HL-60 (cell line): ENCODE results near the gene CYP26B1.

Source experiments
- DNase-seq, 2 experiments: peaks; one replicate each; pipeline ENCODE4 v3.0.0-alpha.2; 2010 to 2020; ENCODE audit warnings: low read depth in 1 of 2, low spot score in 1 of 2
- H3K27ac ChIP-seq: fragments of 250-450 bp; sonication (Bioruptor Pico); replicated peaks from 2 replicates; pipeline ENCODE4 v1.5.1; 2020; ENCODE audit warnings: mild to moderate bottlenecking, moderate library complexity
- H3K27me3 ChIP-seq: fragments of 250-450 bp; sonication (Bioruptor Pico); 2 replicates; pipeline ENCODE4 v1.5.1; 2021; ENCODE audit warnings: mild to moderate bottlenecking, moderate library complexity; ENCODE audit not compliant: insufficient read depth, poor library complexity, severe bottlenecking
- H3K4me3 ChIP-seq: replicated peaks from 2 replicates; pipeline ENCODE4 v1.5.1; 2011; ENCODE audit warnings: mild to moderate bottlenecking, control low read depth, low read length; ENCODE audit not compliant: insufficient read depth
- GABPA ChIP-seq: IDR thresholded peaks from 2 replicates; pipeline ENCODE4 v1.6.1; 2012; ENCODE audit warnings: low read depth
- POLR2AphosphoS5 ChIP-seq: IDR thresholded peaks from 2 replicates; pipeline ENCODE4 v1.6.1; 2012; ENCODE audit warnings: low read depth
- SPI1 ChIP-seq: IDR thresholded peaks from 2 replicates; pipeline ENCODE4 v1.6.1; 2012; ENCODE audit warnings: low read depth, mild to moderate bottlenecking, borderline replicate concordance
- TF ChIP-seq, protein P1 (sequence below): IDR thresholded peaks from 2 replicates; pipeline ENCODE4 v1.6.1; 2012; ENCODE audit warnings: low read depth; ENCODE audit not compliant: insufficient replicate concordance
- TF ChIP-seq, protein P2 (sequence below): IDR thresholded peaks from one replicate; pipeline ENCODE4 v1.5.1; 2011; ENCODE audit warnings: low read length, control low read depth, inconsistent platforms; ENCODE audit not compliant: insufficient read depth

CYP26B1 gene

DNA sequence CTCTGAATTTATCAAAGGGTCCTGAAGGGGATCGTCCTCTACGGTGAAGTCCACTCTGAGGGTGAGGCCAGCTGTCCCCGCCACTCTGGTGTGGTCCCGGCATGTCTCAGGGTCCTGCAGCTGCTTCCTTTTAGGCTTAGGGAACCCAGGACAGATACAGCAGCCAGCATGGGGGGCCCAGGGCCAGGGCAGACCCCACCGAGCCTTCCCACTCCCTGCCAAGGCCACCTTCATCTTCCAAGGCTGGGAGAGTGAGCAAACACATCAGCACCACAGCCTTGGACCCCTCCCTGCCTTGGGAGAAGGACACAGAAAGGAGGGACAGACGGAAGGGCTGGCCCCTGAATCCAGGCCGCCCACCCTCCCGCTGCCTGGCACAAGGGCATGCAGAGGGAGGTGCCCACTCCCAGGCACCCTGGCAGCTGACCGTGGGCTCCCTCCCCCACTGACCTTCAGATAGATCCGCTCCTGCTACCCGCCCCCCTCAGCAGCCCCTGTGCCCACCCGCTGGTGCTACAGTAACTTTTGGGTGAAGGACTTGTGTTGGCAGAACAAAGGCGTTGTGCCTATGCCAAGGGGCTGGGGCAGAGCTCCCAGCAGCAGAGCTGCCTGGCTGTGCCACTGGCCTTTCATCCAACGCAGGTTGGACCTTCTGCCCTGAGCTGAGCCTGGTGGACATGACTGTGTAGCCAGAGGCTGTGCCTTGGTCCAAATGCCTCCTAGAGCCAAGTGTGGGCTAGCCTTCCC lies 7.6 kb downstream of the CYP26B1 start:
- DNase-seq = no peak
- H3K27me3 ChIP-seq = peaks cover 28% of the 10 kb centered on the region
- H3K27ac ChIP-seq = no peak overlapping the region
- H3K4me3 ChIP-seq = no peak overlapping the region
- no peak for TF ChIP-seq SPI1
- TF ChIP-seq, protein P1, sequence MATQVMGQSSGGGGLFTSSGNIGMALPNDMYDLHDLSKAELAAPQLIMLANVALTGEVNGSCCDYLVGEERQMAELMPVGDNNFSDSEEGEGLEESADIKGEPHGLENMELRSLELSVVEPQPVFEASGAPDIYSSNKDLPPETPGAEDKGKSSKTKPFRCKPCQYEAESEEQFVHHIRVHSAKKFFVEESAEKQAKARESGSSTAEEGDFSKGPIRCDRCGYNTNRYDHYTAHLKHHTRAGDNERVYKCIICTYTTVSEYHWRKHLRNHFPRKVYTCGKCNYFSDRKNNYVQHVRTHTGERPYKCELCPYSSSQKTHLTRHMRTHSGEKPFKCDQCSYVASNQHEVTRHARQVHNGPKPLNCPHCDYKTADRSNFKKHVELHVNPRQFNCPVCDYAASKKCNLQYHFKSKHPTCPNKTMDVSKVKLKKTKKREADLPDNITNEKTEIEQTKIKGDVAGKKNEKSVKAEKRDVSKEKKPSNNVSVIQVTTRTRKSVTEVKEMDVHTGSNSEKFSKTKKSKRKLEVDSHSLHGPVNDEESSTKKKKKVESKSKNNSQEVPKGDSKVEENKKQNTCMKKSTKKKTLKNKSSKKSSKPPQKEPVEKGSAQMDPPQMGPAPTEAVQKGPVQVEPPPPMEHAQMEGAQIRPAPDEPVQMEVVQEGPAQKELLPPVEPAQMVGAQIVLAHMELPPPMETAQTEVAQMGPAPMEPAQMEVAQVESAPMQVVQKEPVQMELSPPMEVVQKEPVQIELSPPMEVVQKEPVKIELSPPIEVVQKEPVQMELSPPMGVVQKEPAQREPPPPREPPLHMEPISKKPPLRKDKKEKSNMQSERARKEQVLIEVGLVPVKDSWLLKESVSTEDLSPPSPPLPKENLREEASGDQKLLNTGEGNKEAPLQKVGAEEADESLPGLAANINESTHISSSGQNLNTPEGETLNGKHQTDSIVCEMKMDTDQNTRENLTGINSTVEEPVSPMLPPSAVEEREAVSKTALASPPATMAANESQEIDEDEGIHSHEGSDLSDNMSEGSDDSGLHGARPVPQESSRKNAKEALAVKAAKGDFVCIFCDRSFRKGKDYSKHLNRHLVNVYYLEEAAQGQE = no peak
- TF ChIP-seq GABPA = no peak
- no peak for TF ChIP-seq POLR2AphosphoS5
- TF ChIP-seq, protein P2, sequence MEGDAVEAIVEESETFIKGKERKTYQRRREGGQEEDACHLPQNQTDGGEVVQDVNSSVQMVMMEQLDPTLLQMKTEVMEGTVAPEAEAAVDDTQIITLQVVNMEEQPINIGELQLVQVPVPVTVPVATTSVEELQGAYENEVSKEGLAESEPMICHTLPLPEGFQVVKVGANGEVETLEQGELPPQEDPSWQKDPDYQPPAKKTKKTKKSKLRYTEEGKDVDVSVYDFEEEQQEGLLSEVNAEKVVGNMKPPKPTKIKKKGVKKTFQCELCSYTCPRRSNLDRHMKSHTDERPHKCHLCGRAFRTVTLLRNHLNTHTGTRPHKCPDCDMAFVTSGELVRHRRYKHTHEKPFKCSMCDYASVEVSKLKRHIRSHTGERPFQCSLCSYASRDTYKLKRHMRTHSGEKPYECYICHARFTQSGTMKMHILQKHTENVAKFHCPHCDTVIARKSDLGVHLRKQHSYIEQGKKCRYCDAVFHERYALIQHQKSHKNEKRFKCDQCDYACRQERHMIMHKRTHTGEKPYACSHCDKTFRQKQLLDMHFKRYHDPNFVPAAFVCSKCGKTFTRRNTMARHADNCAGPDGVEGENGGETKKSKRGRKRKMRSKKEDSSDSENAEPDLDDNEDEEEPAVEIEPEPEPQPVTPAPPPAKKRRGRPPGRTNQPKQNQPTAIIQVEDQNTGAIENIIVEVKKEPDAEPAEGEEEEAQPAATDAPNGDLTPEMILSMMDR = no peak

DNA sequence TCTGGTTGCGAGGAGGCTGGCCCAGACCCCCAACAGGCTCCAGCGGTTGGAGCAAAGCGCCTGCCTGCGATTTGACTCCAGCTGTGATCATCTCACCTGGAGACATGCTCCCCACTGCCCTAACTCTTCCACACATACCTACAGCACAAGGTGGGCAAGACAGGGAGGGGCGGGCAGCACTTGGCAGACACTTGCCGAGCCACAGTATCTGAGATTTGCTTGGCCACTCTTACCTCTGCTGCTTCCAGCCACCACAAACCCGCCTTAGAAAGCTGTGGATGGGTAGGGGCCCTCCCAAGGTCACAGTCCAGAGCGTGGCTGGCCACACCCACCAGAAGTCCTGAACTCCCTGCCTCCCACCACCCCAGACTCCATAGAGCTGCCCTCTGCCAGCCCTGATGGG lies 8.2 kb downstream of the CYP26B1 start:
- no peak for DNase-seq
- no peak overlapping the region for H3K4me3 ChIP-seq
- no peak overlapping the region for H3K27ac ChIP-seq
- TF ChIP-seq, protein P2 = no peak
- TF ChIP-seq POLR2AphosphoS5 (no peak), SPI1 (no peak), GABPA (no peak)
- TF ChIP-seq, protein P1 = no peak
- peaks cover 22% of the 10 kb centered on the region for H3K27me3 ChIP-seq

DNA sequence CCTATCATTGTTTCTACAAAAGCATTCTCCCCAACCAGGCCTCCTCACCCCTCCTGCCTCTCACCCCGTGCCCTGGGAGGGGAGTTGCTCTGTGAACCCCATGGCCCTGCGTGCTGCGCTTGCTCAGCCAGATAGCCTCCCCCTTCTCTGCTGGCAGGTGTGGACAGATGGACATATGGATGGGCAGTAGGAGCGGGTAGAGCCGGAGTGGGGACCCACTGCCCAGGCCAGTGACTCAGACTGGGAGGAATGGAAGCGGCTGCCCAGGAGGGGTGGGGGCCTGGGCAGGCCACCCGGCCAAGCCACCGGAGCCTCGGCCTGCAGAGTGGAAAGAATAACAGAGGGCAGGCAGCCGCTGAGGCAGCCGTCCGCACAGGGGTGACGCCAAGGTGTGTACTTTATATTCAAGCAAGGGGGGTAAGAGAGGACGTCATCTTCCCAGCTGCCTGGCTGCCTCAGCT lies 8.7 kb downstream of the CYP26B1 start:
- H3K4me3 ChIP-seq = no peak overlapping the region
- no peak for TF ChIP-seq GABPA
- no peak for TF ChIP-seq SPI1
- no peak overlapping the region for H3K27ac ChIP-seq
- peaks cover 19% of the 10 kb centered on the region for H3K27me3 ChIP-seq
- no peak for DNase-seq

DNA sequence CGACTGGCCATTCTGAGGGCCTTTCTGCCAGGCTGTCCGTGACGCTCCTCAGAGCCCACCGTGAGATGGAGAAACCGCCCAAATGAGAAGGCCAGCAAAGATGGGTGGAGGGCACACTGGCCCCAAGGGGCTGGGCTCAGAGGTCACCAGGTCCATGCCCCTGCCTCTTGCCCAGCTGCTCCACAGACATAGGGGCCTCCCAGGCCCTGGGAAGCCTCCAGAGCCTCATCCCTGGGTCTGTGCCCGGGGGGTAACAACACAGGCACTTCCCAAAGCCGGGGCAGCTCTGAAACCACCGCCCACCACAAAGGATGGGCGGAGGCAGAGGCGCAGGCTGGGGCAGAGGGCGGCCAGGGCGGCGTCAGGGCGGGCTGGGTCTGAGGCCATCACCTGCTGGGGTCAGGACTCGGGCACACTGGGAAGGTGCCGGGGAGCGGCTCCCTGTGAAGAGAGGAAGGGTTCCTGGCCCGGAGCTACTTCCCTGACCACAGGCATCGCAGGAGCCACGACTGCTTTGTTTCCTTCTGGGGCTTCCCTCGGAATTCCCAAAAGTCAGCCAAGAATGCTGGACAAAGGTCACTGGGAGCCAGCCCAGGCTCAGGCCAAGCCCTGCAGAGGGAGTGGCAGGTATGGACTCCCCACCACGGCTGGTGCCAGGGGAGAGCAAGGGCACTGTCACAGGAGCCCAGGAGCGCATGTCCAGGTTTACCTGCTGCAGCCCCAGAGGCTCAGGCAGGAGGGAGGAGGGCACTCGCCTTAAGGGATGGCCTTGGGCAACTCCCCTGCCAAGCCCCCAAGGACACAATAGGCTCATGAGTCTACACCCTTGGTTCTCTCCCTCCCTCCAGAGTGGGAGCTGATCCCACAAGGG lies 9.4 kb downstream of the CYP26B1 start:
- no peak for DNase-seq
- Histone ChIP-seq H3K27me3 (peaks cover 12% of the 10 kb centered on the region), H3K27ac (no peak overlapping the region), H3K4me3 (no peak overlapping the region)
- TF ChIP-seq SPI1 (no peak), GABPA (no peak), POLR2AphosphoS5 (no peak)
- TF ChIP-seq, protein P2 = no peak
- TF ChIP-seq, protein P1 = no peak
